Heart right ventricle (tissue), 16 donors: Measurements from ENCODE around the gene SH3BP5L. TPM values are rescaled to one million over a fixed set of nuclear protein-coding genes. Genes with fewer than 3 reads are reported as not detected.

ENCODE experiments used
- ATAC-seq, 8 donors: fragments of 200-7000 bp; cut with Tn5 transposase; one replicate each; pipeline ENCODE4 v1.9.1; 2020; ENCODE audit warnings: mild to moderate bottlenecking in 8 of 8, moderate library complexity in 8 of 8, moderate number of reproducible peaks in 1 of 8
- DNase-seq, 2 donors: peaks; one replicate each; pipeline ENCODE4 v3.0.0-alpha.2; 2020
- H3K27ac ChIP-seq, 10 donors: fragments of 200-600 bp; sonication (generic) in 2 of 10; one replicate each; pipeline versions ENCODE4 v1.5.0 to v1.8.0; 2020 to 2022; ENCODE audit warnings: mild to moderate bottlenecking in 3 of 10
- H3K27me3 ChIP-seq, 7 donors: fragments of 200-600 bp; one replicate each; pipeline ENCODE4 v1.8.0; 2021 to 2022; ENCODE audit warnings: mild to moderate bottlenecking in 2 of 7
- H3K36me3 ChIP-seq, 9 donors: fragments of 200-600 bp; sonication (generic) in 1 of 9; one replicate each; pipeline versions ENCODE4 v1.5.0 to v1.8.0; 2020 to 2022; ENCODE audit warnings: mild to moderate bottlenecking in 2 of 9
- H3K4me1 ChIP-seq, 9 donors: fragments of 200-600 bp; sonication (generic) in 1 of 9; one replicate each; pipeline versions ENCODE4 v1.5.0 to v1.8.0; 2020 to 2022; ENCODE audit warnings: mild to moderate bottlenecking in 4 of 9
- H3K4me3 ChIP-seq, 10 donors: fragments of 200-600 bp; sonication (generic) in 2 of 10; one replicate each; pipeline versions ENCODE4 v1.5.0 to v1.8.0; 2020 to 2022; ENCODE audit warnings: mild to moderate bottlenecking in 7 of 10, moderate library complexity in 2 of 10
- H3K9me3 ChIP-seq, 11 donors: fragments of 200-600 bp in 10 of 11; sonication (generic) in 2 of 11; one replicate each; pipeline versions ENCODE4 v1.5.0 to v1.8.0; 2013 to 2022; ENCODE audit warnings: mild to moderate bottlenecking in 2 of 11, control low read depth in 1 of 11, moderate library complexity in 1 of 11
- WGBS, 2 donors: extraction: QIAGEN DNeasy Blood & Tissue Kit; methylation state at CpG; one replicate each; pipeline ENCODE4 v1.1.7; 2013; ENCODE audit warnings: inconsistent platforms in 1 of 2; 5-methylcytosine and 5-hydroxymethylcytosine counted together
- intact Hi-C, 10 donors: fragments of 100-400 bp; cut with DNase I; formaldehyde crosslinking; loops; one replicate each; pipeline versions ENCODE4 v1.11.1 to v1.14.2; 2022
- microRNA-seq, 2 donors: library from miRNA; unstranded; fragments of <30 nt; microRNA quantifications; one replicate each; pipeline ENCODE4 v1.2.0, GENCODE V29; 2021
- polyA plus RNA-seq, 2 donors: library from polyadenylated mRNA; stranded (reverse); fragments of 200-250 nt; gene quantifications; one replicate each; pipeline ENCODE4 v1.2.3, GENCODE V29; 2013
- total RNA-seq, 10 donors: library from RNA; stranded (reverse); fragmentation: NEBNext Ultra II Directional in 3 of 10; extraction: Animal tissue kit (Norgen Biotek cat#: 25700) in 3 of 10; gene quantifications; one replicate each; pipeline versions ENCODE4 v1.2.1 to v1.2.4, GENCODE V29; 2021 to 2023
- TF ChIP-seq, protein P1 (sequence below), 9 donors: fragments of 200-600 bp; sonication (generic) in 2 of 9; IDR thresholded peaks; one replicate each; pipeline versions ENCODE4 v1.5.0 to v1.8.0; 2021 to 2022; ENCODE audit warnings: antibody characterized with exemption in 9 of 9, mild to moderate bottlenecking in 5 of 9, moderate library complexity in 1 of 9
- donor health status: Arrhythmogenic right ventricular cardiomyopathy.
- donor health status: ischemic (EF 13 %, LVEDD 7.1; RV severe dilation, severe dysfunction).
- donor health status: healthy with polysubstance abuse.
- donor health status: DM: no; HTN: yes; CAD: no.
- donor health status: DM: no; HTN: no; CAD: no.
- donor health status: ischemic (EF 25% LVEDD 6.9; RV normal size, moderate dysfunction).
- donor health status: ischemic (EF 25% LVEDD 5.7; RV mildly dilated, moderate dysfunction).
- donor health status: healthy.
- donor health status: DM: yes; HTN: yes; CAD: no.
- donor health status: Ischemic cardiomyopathy.
- donor health status: ischemic (EF 35%, LVEDD 5.7; RV mildly dilated, moderate dysfunction).
- donor health status: nonischemic (EF 11% LVEDD 7.7; RV severe dilation, severe dysfunction).
- donor health status: DM: yes; HTN: yes; CAD: no.
- donor health status: PGD.
- donor health status: ischemic (EF 29% LVEDD 5.4; RV normal size, mild dysfunction).
- donor health status: nonischemic (EF 23%, LVEDD 6.1; RV moderate dilation, normal function).

SH3BP5L gene
- total and polyA plus RNA-seq, 12 donors: 14.9 to 30.5 (median 19.0) TPM

DNA sequence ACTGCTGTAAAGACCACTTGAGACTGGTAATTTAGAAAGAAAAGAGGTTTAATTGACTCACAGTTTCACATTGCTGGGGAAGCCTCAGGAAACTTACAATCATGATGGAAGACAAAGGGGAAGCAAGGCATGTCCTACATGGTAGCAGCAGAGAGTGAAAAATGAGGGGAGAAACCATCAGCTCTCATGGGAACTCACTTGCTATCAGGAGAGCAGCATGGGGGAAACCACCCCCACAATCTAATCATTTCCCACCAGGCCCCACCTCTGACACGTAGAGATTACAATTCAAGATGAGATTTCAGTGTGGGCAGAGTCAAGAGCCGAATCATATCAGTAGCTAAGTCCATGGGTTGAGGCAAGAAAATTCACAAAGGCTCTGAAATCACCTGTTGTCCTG is 46.4 kb downstream of the SH3BP5L start:
- Histone ChIP-seq H3K4me3 (no peak overlapping the region), H3K4me1 (peaks cover 0 to 4% (median 0%) of the 10 kb centered on the region in 9 donors), H3K27me3 (peaks cover 0 to 15% (median 3%) of the 10 kb centered on the region in 7 donors), H3K36me3 (no peaks in the 10 kb centered on the region), H3K27ac (peak overlapping the region in 1 of 10 donors; percentile 1), H3K9me3 (peaks cover 0 to 20% (median 7%) of the 10 kb centered on the region in 11 donors)
- ATAC-seq (no peak), DNase-seq (no peak)
- TF ChIP-seq, protein P1, sequence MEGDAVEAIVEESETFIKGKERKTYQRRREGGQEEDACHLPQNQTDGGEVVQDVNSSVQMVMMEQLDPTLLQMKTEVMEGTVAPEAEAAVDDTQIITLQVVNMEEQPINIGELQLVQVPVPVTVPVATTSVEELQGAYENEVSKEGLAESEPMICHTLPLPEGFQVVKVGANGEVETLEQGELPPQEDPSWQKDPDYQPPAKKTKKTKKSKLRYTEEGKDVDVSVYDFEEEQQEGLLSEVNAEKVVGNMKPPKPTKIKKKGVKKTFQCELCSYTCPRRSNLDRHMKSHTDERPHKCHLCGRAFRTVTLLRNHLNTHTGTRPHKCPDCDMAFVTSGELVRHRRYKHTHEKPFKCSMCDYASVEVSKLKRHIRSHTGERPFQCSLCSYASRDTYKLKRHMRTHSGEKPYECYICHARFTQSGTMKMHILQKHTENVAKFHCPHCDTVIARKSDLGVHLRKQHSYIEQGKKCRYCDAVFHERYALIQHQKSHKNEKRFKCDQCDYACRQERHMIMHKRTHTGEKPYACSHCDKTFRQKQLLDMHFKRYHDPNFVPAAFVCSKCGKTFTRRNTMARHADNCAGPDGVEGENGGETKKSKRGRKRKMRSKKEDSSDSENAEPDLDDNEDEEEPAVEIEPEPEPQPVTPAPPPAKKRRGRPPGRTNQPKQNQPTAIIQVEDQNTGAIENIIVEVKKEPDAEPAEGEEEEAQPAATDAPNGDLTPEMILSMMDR (IDR thresholded peaks at IDR 0.05): no peak
- 50 to 56% methylated on average over 2 of the region's 2 CpGs for WGBS, 2 donors
- intact Hi-C loops: no loop called here

DNA sequence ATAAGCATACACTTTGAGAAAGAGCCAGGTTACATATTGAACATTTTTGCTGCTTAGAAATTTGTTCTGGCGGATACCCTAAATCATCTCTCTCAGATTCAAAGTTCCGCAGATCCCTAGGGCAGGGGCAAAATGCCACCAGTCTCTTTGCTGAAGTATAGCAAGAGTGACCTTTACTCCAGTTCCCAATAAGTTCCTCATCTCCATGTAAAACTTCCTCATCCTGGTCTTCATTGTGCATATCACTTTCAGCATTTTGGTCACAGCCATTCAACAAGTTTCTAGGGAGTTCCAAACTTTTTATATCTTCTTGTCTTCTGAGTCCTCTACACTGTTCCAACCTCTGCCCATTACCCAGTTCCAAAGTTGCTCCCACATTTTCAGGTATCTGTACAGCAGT is 46.8 kb downstream of the SH3BP5L start:
- 85 to 89% methylated on average over 2 of the region's 2 CpGs for WGBS, 2 donors
- DNase-seq (no peak), ATAC-seq (no peak)
- Histone ChIP-seq H3K9me3 (peaks cover 0 to 20% (median 7%) of the 10 kb centered on the region in 11 donors), H3K27ac (peak overlapping the region in 1 of 10 donors; percentile 1), H3K36me3 (no peaks in the 10 kb centered on the region), H3K27me3 (peaks cover 0 to 15% (median 3%) of the 10 kb centered on the region in 7 donors), H3K4me1 (peaks cover 0 to 4% (median 0%) of the 10 kb centered on the region in 9 donors), H3K4me3 (no peak overlapping the region)
- intact Hi-C loops: no loop called here
- TF ChIP-seq, protein P1 (IDR thresholded peaks at IDR 0.05): no peak

DNA sequence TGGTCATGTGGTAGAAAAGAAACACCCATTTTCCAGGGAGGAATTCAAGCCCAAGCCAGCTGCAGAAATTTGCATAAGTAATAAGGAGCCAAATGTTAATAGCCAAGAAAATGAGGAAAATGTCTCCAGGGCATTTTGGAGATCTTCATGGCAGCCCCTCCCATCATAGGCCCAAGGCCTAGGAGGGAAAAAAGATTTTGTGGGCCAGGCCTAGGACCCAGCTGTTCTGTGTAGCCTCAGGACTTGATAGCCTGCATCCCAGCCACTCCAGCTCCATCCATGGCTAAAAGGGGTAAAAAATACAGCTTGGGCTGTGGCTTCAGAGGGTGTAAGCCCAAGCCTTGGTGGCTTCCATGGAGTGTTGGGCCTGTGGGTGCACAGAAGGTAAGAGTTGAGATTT is 48.7 kb downstream of the SH3BP5L start:
- H3K4me3 ChIP-seq: no peak overlapping the region
- intact Hi-C loops: no loop called here

DNA sequence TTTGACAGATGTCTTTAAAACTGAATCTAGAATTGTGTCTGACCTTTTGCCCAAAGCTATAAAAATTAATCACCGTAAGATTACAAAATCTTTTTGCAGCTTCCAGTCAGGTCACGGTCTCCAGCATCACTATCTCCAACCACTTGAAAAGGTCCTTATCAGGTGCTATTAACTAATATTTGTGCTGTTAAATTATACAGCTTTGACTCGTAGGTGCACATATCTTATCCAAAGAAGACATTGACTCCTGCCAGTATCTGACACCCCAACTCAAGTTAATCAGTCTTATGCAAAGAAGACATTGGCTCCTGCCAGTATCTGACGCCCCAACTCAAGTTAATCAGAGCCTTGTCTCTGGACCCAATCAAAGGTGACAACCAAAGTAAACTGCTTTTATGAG is 50.3 kb downstream of the SH3BP5L start:
- intact Hi-C loops: no loop called here
- Histone ChIP-seq H3K27me3 (peaks cover 0 to 8% (median 0%) of the 10 kb centered on the region in 7 donors), H3K27ac (no peak overlapping the region), H3K36me3 (no peaks in the 10 kb centered on the region), H3K9me3 (peaks cover 0 to 14% (median 0%) of the 10 kb centered on the region in 11 donors), H3K4me1 (peaks cover 0 to 4% (median 0%) of the 10 kb centered on the region in 9 donors), H3K4me3 (no peak overlapping the region)
- 51 to 61% methylated on average over 4 of the region's 4 CpGs for WGBS, 2 donors
- TF ChIP-seq, protein P1 (IDR thresholded peaks at IDR 0.05): no peak
- no peak for DNase-seq
- ATAC-seq: no peak

More for the DNA sequence above, 48.7 kb downstream of the SH3BP5L start:
- H3K36me3 ChIP-seq: no peaks in the 10 kb centered on the region
- DNase-seq (no peak), ATAC-seq (no peak)
- peaks cover 0 to 14% (median 0%) of the 10 kb centered on the region in 7 donors for H3K27me3 ChIP-seq
- H3K9me3 ChIP-seq: peaks cover 0 to 20% (median 7%) of the 10 kb centered on the region in 11 donors
- TF ChIP-seq, protein P1 (IDR thresholded peaks at IDR 0.05): no peak
- peaks cover 0 to 4% (median 0%) of the 10 kb centered on the region in 9 donors for H3K4me1 ChIP-seq
- no peak overlapping the region for H3K27ac ChIP-seq

Small RNAs within 50 kb of the gene (microRNA-seq; reads per million reads assigned to microRNA genes)
- gene MIR3124: 9.7 to 20.3 reads per million in 2 donors

Other genes starting within 250 kb of the SH3BP5L start
- gene OR2T10, start 228.2 kb downstream of the SH3BP5L start, total RNA-seq: not detected
- not detected for gene OR2T10, start 228.2 kb downstream of the SH3BP5L start, polyA plus RNA-seq
- not detected for gene OR2T11, start 190.8 kb downstream of the SH3BP5L start, total RNA-seq
- gene OR2T11, start 190.8 kb downstream of the SH3BP5L start, polyA plus RNA-seq: not detected
- not detected for gene OR2T35, start 180.6 kb downstream of the SH3BP5L start, total RNA-seq
- gene OR2T35, start 180.6 kb downstream of the SH3BP5L start, polyA plus RNA-seq: not detected
- gene OR2T27, start 170.4 kb downstream of the SH3BP5L start, total RNA-seq: not detected
- gene OR2T27, start 170.4 kb downstream of the SH3BP5L start, polyA plus RNA-seq: not detected
- not detected for gene OR14I1, start 123.1 kb downstream of the SH3BP5L start, total RNA-seq
- not detected for gene OR14I1, start 123.1 kb downstream of the SH3BP5L start, polyA plus RNA-seq
- gene LYPD8, start 70.2 kb downstream of the SH3BP5L start, total RNA-seq: not detected
- gene LYPD8, start 70.2 kb downstream of the SH3BP5L start, polyA plus RNA-seq: not detected
- 10 to 100 TPM; 31.9 to 44.4 (median 37.3) TPM for gene ZNF672, start 12.3 kb upstream of the SH3BP5L start, total RNA-seq
- 10 to 100 TPM; 16.1 to 36.1 TPM for gene ZNF672, start 12.3 kb upstream of the SH3BP5L start, polyA plus RNA-seq
- gene ZNF692, start 33.2 kb upstream of the SH3BP5L start, total RNA-seq: 10 to 100 TPM in 9 of 10 donors, 1 to 10 TPM in 1; 7.1 to 26.5 (median 11.8) TPM
- 100 to 1,000 TPM in 1 of 2 donors, 10 to 100 TPM in 1; 23.0 to 102 TPM for gene ZNF692, start 33.2 kb upstream of the SH3BP5L start, polyA plus RNA-seq
- 1 to 10 TPM; 1.3 to 3.4 (median 2.2) TPM for gene PGBD2, start 80.3 kb upstream of the SH3BP5L start, total RNA-seq
- 1 to 10 TPM; 1.7 to 3.0 TPM for gene PGBD2, start 80.3 kb upstream of the SH3BP5L start, polyA plus RNA-seq